Testis (tissue), 3 donors: ENCODE data around the gene GPR42. TPM values are rescaled to one million over a fixed set of nuclear protein-coding genes. Genes with fewer than 3 reads are reported as not detected.

Experiments used
- DNase-seq: peaks from one replicate; pipeline ENCODE4 v3.0.0-alpha.2; 2019
- H3K27ac ChIP-seq, 2 donors: fragments of 200-600 bp; sonication (generic); one replicate each; pipeline ENCODE4 v1.5.1; 2019
- H3K27me3 ChIP-seq: fragments of 200-600 bp; sonication (generic); one replicate; pipeline ENCODE4 v1.5.1; 2019
- H3K36me3 ChIP-seq: fragments of 200-600 bp; sonication (generic); one replicate; pipeline ENCODE4 v1.5.1; 2017; ENCODE audit warnings: low read depth; ENCODE audit errors: missing control alignments
- H3K4me1 ChIP-seq: fragments of 200-600 bp; sonication (generic); one replicate; pipeline ENCODE4 v1.5.1; 2019
- H3K4me3 ChIP-seq, 2 donors: fragments of 200-600 bp; sonication (generic); one replicate each; pipeline ENCODE4 v1.5.1; 2017 to 2019
- H3K9me3 ChIP-seq: fragments of 200-600 bp; sonication (generic); one replicate; pipeline ENCODE4 v1.5.1; 2017
- POLR2A ChIP-seq: fragments of 450-650 bp; IDR thresholded peaks from one replicate; pipeline ENCODE4 v1.6.1; 2017; ENCODE audit warnings: antibody characterized with exemption, mild to moderate bottlenecking, moderate library complexity
- WGBS, 2 donors: methylation state at CpG; one replicate each; pipeline ENCODE4 v1.1.5; 2018; 5-methylcytosine and 5-hydroxymethylcytosine counted together
- intact Hi-C: fragments of 100-400 bp; cut with DNase I; formaldehyde crosslinking; loops from one replicate; pipeline ENCODE4 v1.15.1; 2023; ENCODE audit warnings: low total_unique reads
- polyA plus RNA-seq: library from polyadenylated mRNA; stranded (reverse); fragments of 350-450 nt; fragmentation: Illumina TruSeq; extraction: RNeasy Lipid Tissue Mini Kit (QIAGEN cat#74804); gene quantifications from one replicate; pipeline ENCODE4 v1.2.3, GENCODE V29; 2014; ENCODE audit warnings: low read depth, low replicate concordance; ENCODE audit not compliant: insufficient read depth
- total RNA-seq, 2 donors: library from RNA; depleted of rRNA; stranded (reverse); fragments of >200 nt; gene quantifications; one replicate each; pipeline ENCODE4 v1.2.3, GENCODE V29; 2016
- TF ChIP-seq, protein P1 (sequence below), 3 experiments: fragments of 450-650 bp in 2 of 3; fragments of 200-600 bp in 1 of 3; sonication (generic) in 1 of 3; IDR thresholded peaks; one replicate each; pipeline ENCODE4 v1.5.1; 2016 to 2019; ENCODE audit warnings: antibody characterized with exemption in 3 of 3, mild to moderate bottlenecking in 2 of 3, moderate library complexity in 1 of 3

GPR42 gene
- total and polyA plus RNA-seq, 3 donors from 2014 or later, result not detected

DNA sequence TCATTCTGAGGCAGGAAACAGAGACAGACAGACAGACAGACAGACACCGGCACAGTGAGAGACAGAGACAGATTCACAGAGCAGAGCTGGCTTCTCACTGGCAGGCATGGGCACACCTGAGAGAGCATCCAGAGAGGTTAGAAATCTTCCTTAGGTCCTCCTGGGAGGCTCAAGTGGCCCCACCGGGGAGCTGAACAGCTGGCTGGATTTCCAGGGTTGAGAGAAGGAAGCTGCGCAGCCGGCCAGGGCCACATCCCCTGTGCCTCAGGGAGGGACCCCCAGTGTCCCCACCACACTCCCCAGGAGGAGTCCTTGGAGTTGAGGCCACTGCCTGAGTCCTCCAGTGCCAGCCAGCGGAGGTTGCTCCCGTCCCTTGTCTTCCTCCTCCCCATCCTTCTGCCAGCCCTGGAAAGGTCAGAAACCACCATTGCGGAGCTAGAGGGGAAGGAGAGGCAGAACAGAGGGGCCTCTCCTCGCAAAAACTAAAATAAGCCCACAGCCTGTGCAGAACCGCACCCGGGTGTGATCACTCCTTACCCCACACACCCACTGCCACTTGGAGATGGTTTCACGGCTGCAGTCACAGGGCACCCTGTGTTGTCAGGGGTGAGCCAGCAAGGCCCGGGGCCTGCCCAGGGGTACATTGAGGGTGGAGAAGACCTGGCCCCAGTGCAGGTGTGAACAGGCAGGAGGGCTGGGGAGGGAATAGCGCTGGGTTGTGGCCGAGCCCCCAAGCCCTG lies 8.4 kb upstream of the GPR42 start:
- Histone ChIP-seq H3K4me3 (no peak overlapping the region), H3K36me3 (no peaks in the 10 kb centered on the region), H3K27ac (no peak overlapping the region), H3K27me3 (no peaks in the 10 kb centered on the region), H3K4me1 (no peaks in the 10 kb centered on the region), H3K9me3 (no peaks in the 10 kb centered on the region)
- DNase-seq, result no peak
- TF ChIP-seq, protein P1, sequence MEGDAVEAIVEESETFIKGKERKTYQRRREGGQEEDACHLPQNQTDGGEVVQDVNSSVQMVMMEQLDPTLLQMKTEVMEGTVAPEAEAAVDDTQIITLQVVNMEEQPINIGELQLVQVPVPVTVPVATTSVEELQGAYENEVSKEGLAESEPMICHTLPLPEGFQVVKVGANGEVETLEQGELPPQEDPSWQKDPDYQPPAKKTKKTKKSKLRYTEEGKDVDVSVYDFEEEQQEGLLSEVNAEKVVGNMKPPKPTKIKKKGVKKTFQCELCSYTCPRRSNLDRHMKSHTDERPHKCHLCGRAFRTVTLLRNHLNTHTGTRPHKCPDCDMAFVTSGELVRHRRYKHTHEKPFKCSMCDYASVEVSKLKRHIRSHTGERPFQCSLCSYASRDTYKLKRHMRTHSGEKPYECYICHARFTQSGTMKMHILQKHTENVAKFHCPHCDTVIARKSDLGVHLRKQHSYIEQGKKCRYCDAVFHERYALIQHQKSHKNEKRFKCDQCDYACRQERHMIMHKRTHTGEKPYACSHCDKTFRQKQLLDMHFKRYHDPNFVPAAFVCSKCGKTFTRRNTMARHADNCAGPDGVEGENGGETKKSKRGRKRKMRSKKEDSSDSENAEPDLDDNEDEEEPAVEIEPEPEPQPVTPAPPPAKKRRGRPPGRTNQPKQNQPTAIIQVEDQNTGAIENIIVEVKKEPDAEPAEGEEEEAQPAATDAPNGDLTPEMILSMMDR (IDR thresholded peaks at IDR 0.05), result no peak
- no peak for TF ChIP-seq POLR2A
- intact Hi-C loops, result no loop called here
- WGBS, 2 donors, result 90 to 94% methylated on average over 12 of the region's 14 CpGs

DNA sequence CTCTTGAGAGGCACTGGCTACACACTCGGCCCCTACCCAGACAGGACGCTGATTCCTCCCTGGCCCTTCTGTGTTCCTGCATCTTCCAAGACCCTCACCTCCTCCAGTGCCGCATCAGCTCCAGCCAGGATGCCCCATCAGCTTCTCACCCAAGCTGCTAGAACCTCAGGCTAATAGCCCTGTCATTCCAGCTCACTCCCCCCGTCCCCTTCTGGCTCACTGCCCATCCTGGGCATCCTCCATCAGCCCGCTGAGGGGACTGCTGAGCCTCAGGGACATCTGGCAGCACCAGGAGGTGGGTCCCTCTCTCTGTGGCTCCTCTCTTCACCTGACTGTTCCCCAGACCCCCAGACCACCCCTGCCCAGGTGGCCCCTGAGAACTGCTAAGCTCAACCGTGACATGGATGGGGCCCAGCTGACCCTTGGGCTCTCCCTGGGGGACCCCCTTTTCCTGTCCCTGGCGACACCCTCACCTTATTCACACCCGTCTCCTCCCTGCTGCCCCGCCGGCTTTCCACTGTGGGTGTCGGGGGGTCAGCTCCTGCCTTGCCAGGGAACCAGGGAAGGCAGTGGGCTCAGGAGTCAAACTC lies 7.8 kb upstream of the GPR42 start:
- TF ChIP-seq, protein P1 (IDR thresholded peaks at IDR 0.05), result no peak
- no peak for TF ChIP-seq POLR2A
- WGBS, 2 donors, result 79 to 85% methylated on average over 5 to 11 of the region's 11 CpGs
- H3K4me3 ChIP-seq, result no peak overlapping the region
- H3K9me3 ChIP-seq, result no peaks in the 10 kb centered on the region
- no peaks in the 10 kb centered on the region for H3K4me1 ChIP-seq
- intact Hi-C loops, result no loop called here
- H3K36me3 ChIP-seq, result no peaks in the 10 kb centered on the region
- no peak for DNase-seq
- H3K27ac ChIP-seq, result no peak overlapping the region
- H3K27me3 ChIP-seq, result no peaks in the 10 kb centered on the region

DNA sequence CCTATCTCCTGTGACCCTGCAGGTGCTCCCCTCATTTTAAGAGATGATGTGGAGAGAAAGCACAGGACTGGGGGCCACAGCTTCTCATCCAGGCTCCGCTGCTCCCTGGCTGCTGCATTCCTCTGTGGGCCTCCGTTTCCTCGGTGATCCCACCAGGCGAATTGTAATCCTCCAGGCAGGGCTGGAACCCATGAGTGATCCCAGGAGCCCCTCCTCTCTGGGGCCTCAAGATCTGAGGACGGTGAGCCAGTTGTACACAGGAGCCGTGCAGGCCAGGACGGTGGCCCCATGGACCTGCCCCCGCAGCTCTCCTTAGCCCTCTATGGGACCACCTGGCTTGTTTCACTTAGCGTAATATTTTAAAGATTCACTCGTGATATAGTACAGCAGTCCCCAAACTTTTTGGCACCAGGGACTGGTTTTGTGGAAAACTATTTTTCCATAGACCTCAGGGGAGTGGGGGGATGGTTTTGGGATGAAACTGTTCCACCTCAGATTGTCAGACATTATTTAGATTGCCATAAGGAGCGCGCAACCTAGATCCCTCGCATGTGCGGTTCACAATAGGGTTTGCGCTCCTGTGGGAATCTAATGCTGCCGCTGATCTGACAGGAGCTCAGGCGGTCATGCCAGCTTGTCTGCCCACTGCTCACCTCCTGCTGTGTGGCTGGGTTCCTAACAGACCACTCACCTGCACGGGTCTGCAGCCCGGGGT lies 7.0 kb upstream of the GPR42 start:
- Histone ChIP-seq H3K27ac (no peak overlapping the region), H3K4me3 (no peak overlapping the region), H3K9me3 (no peaks in the 10 kb centered on the region), H3K27me3 (no peaks in the 10 kb centered on the region), H3K36me3 (no peaks in the 10 kb centered on the region), H3K4me1 (no peaks in the 10 kb centered on the region)
- no peak for TF ChIP-seq POLR2A
- TF ChIP-seq, protein P1 (IDR thresholded peaks at IDR 0.05), result no peak
- no peak for DNase-seq
- 91 to 93% methylated on average over 18 to 19 of the region's 19 CpGs for WGBS, 2 donors
- intact Hi-C loops, result no loop called here

DNA sequence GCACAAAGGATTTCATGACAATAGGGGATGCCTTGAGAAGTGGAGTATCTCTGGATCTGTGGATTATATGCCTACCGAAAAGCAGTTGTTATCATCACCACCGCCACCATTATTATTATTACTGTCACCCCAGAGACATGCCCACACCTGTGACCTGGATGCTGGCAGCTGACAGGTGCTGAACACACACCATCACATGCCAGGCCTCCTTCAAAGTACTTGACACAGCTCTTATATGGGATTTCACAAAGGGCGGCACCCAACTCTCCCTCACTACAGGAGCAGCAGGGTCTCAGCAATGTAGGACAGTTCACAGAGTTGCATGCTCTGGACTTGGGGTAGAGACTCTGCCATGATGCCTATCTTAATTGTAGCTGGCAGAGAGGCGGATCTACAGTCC lies 5.6 kb upstream of the GPR42 start:
- Histone ChIP-seq H3K27me3 (no peaks in the 10 kb centered on the region), H3K9me3 (no peaks in the 10 kb centered on the region), H3K4me1 (no peaks in the 10 kb centered on the region), H3K27ac (no peak overlapping the region), H3K36me3 (no peaks in the 10 kb centered on the region), H3K4me3 (no peak overlapping the region)
- TF ChIP-seq, protein P1 (IDR thresholded peaks at IDR 0.05), result no peak
- no peak for TF ChIP-seq POLR2A
- intact Hi-C loops, result no loop called here
- WGBS, 2 donors, result 97 to 98% methylated on average over 4 of the region's 4 CpGs
- DNase-seq, result no peak
